ENCODE results near the gene SCG5. TPM values are rescaled to one million over a fixed set of nuclear protein-coding genes. Genes with fewer than 3 reads are reported as not detected.
A peak's percentile ranks its signal among the peaks of the same experiment; 100 is the strongest.
"Not testable (repeated sequence)": the region's sequence is repeated elsewhere in the genome, so short reads cannot be mapped to it uniquely, and the experiment has no call there.

SCG5 gene
- 14.5 to 29.2 TPM (median 15.8 TPM) in 3 replicates for polyA plus RNA-seq
- polyA plus RNA-seq (2011; ENCODE audit: low read depth) = 9.2 TPM
- polyA plus RNA-seq (2011; cell fraction: cytosol; rRNA removed) = 14.1 and 21.0 TPM in 2 replicates
- 8.6 and 9.8 TPM in 2 replicates for polyA plus RNA-seq (2011; cell fraction: nucleus; rRNA removed)
- polyA plus RNA-seq (2012; ENCODE audit: low replicate concordance) = 16.2 and 34.7 TPM in 2 replicates
- 3.4 to 4.5 TPM (median 4.2 TPM) in 3 replicates for polyA minus RNA-seq
- polyA minus RNA-seq (2011; cell fraction: cytosol; rRNA and poly(A)+ RNA removed) = 6.5 TPM
- 1.4 and 4.9 TPM in 2 replicates for polyA minus RNA-seq (2011; cell fraction: nucleus; rRNA and poly(A)+ RNA removed)

- no peaks in the 10 kb centered on the region for H3K9me1 ChIP-seq (ENCODE audit: control insufficient read depth, extremely low read depth, insufficient read depth, low read length)
- H3K4me3 ChIP-seq (ENCODE audit: control insufficient read depth in 2 of 3, extremely low read depth in 1 of 3, insufficient read depth in 2 of 3, low read depth in 1 of 3, low read length in 3 of 3) = no peak within 1 kb of the TSS
- H3K9me3 ChIP-seq (ENCODE audit: control insufficient read depth, low read depth, low read length) = no peaks in the 10 kb centered on the region
- no peaks in the 10 kb centered on the region for H3K79me2 ChIP-seq (ENCODE audit: control insufficient read depth, insufficient read depth, low read length)
- DNase-seq (ENCODE audit: low read depth, low spot score) (no peak), FAIRE-seq (no peak)
- H4K20me1 ChIP-seq (ENCODE audit: control insufficient read depth, extremely low read depth, insufficient read depth, low read length) = no peaks in the 10 kb centered on the region
- peak within 1 kb of the TSS; percentile 39 for H2AFZ ChIP-seq (ENCODE audit: control insufficient read depth, low read length)
- H3K9ac ChIP-seq (ENCODE audit: control insufficient read depth, extremely low read depth, insufficient read depth, low read length) = no peak within 1 kb of the TSS
- dilution Hi-C loops (cut with MboI; ENCODE audit: extremely low pct_ligation_motif_present, low sequenced_read_pairs) = no loop called here
- peaks cover 21% of the 10 kb centered on the region for H3K4me1 ChIP-seq (ENCODE audit: control insufficient read depth, extremely low read depth, insufficient read depth, low read length)
- TF ChIP-seq EZH2 (IDR thresholded peaks at IDR 0.05; ENCODE audit: low read length) = no peak
- TF ChIP-seq CTCF (optimal IDR thresholded peaks at IDR 0.05 in 1 of 3, IDR thresholded peaks at IDR 0.05 in 1 of 3, conservative IDR thresholded peaks at IDR 0.05 in 1 of 3; ENCODE audit: extremely low read depth in 1 of 3, insufficient read depth in 2 of 3, low read length in 3 of 3) = no peak
- no peak within 1 kb of the TSS for H3K27ac ChIP-seq (ENCODE audit: control insufficient read depth, insufficient read depth, low read length)
- H3K36me3 ChIP-seq (ENCODE audit: control insufficient read depth in 2 of 2, extremely low read depth in 1 of 2, insufficient read depth in 2 of 2, low read length in 2 of 2) = peaks cover 0 to 7% of the 10 kb centered on the region in 2 experiments
- no peaks in the 10 kb centered on the region for H3K27me3 ChIP-seq (ENCODE audit: control insufficient read depth, extremely low read depth, insufficient read depth, low read length)
- peak within 1 kb of the TSS; percentile 8 for H3K4me2 ChIP-seq (ENCODE audit: control insufficient read depth, extremely low read depth, insufficient read depth, low read depth, low read length)
These were observed at the start of gene SCG5 for GRCh38 chr15:32641517-32642059. SCG5 (plus strand) TSS chr15:32641710; CDS start chr15:32643593, 1,883 bp downstream.

- dilution Hi-C loops (cut with MboI; ENCODE audit: extremely low pct_ligation_motif_present, low sequenced_read_pairs); H3K9ac ChIP-seq (ENCODE audit: control insufficient read depth, extremely low read depth, insufficient read depth, low read length); H3K79me2 ChIP-seq (ENCODE audit: control insufficient read depth, insufficient read depth, low read length); H3K27ac ChIP-seq (ENCODE audit: control insufficient read depth, insufficient read depth, low read length); H3K4me1 ChIP-seq (ENCODE audit: control insufficient read depth, extremely low read depth, insufficient read depth, low read length); H3K4me3 ChIP-seq (ENCODE audit: control insufficient read depth in 2 of 3, extremely low read depth in 1 of 3, insufficient read depth in 2 of 3, low read depth in 1 of 3, low read length in 3 of 3); H3K27me3 ChIP-seq (ENCODE audit: control insufficient read depth, extremely low read depth, insufficient read depth, low read length); FAIRE-seq; DNase-seq (ENCODE audit: low read depth, low spot score); H2AFZ ChIP-seq (ENCODE audit: control insufficient read depth, low read length); H3K4me2 ChIP-seq (ENCODE audit: control insufficient read depth, extremely low read depth, insufficient read depth, low read depth, low read length); H3K9me1 ChIP-seq (ENCODE audit: control insufficient read depth, extremely low read depth, insufficient read depth, low read length); H3K36me3 ChIP-seq (ENCODE audit: control insufficient read depth in 2 of 2, extremely low read depth in 1 of 2, insufficient read depth in 2 of 2, low read length in 2 of 2); H4K20me1 ChIP-seq (ENCODE audit: control insufficient read depth, extremely low read depth, insufficient read depth, low read length); H3K9me3 ChIP-seq (ENCODE audit: control insufficient read depth, low read depth, low read length): not testable (repeated sequence)
These were observed 48.4 kb upstream of the SCG5 start, which contains the start of gene GOLGA8N for GRCh38 chr15:32593151-32593550. GOLGA8N (plus strand) TSS chr15:32593456.

GRCh38 chr15:32609518-32609917, 32.0 kb upstream of the SCG5 start:
- not testable (repeated sequence) for H3K27ac ChIP-seq (ENCODE audit: control insufficient read depth, insufficient read depth, low read length)

GRCh38 chr15:32610719-32611118, 30.8 kb upstream of the SCG5 start:
- H3K9me3 ChIP-seq (ENCODE audit: control insufficient read depth, low read depth, low read length); H3K4me1 ChIP-seq (ENCODE audit: control insufficient read depth, extremely low read depth, insufficient read depth, low read length); H4K20me1 ChIP-seq (ENCODE audit: control insufficient read depth, extremely low read depth, insufficient read depth, low read length); H3K9ac ChIP-seq (ENCODE audit: control insufficient read depth, extremely low read depth, insufficient read depth, low read length); dilution Hi-C loops (cut with MboI; ENCODE audit: extremely low pct_ligation_motif_present, low sequenced_read_pairs); H3K27ac ChIP-seq (ENCODE audit: control insufficient read depth, insufficient read depth, low read length); H3K79me2 ChIP-seq (ENCODE audit: control insufficient read depth, insufficient read depth, low read length); H3K36me3 ChIP-seq (ENCODE audit: control insufficient read depth in 2 of 2, extremely low read depth in 1 of 2, insufficient read depth in 2 of 2, low read length in 2 of 2); H3K4me2 ChIP-seq (ENCODE audit: control insufficient read depth, extremely low read depth, insufficient read depth, low read depth, low read length); H3K27me3 ChIP-seq (ENCODE audit: control insufficient read depth, extremely low read depth, insufficient read depth, low read length); DNase-seq (ENCODE audit: low read depth, low spot score); H2AFZ ChIP-seq (ENCODE audit: control insufficient read depth, low read length); H3K9me1 ChIP-seq (ENCODE audit: control insufficient read depth, extremely low read depth, insufficient read depth, low read length); H3K4me3 ChIP-seq (ENCODE audit: control insufficient read depth in 2 of 3, extremely low read depth in 1 of 3, insufficient read depth in 2 of 3, low read depth in 1 of 3, low read length in 3 of 3): not testable (repeated sequence)
- peak; percentile 76 for FAIRE-seq

More at GRCh38 chr15:32609518-32609917, 32.0 kb upstream of the SCG5 start:
- H4K20me1 ChIP-seq (ENCODE audit: control insufficient read depth, extremely low read depth, insufficient read depth, low read length); H2AFZ ChIP-seq (ENCODE audit: control insufficient read depth, low read length); H3K4me1 ChIP-seq (ENCODE audit: control insufficient read depth, extremely low read depth, insufficient read depth, low read length); FAIRE-seq; H3K4me3 ChIP-seq (ENCODE audit: control insufficient read depth in 2 of 3, extremely low read depth in 1 of 3, insufficient read depth in 2 of 3, low read depth in 1 of 3, low read length in 3 of 3); H3K79me2 ChIP-seq (ENCODE audit: control insufficient read depth, insufficient read depth, low read length); DNase-seq (ENCODE audit: low read depth, low spot score); H3K4me2 ChIP-seq (ENCODE audit: control insufficient read depth, extremely low read depth, insufficient read depth, low read depth, low read length); dilution Hi-C loops (cut with MboI; ENCODE audit: extremely low pct_ligation_motif_present, low sequenced_read_pairs); H3K27me3 ChIP-seq (ENCODE audit: control insufficient read depth, extremely low read depth, insufficient read depth, low read length); H3K9me1 ChIP-seq (ENCODE audit: control insufficient read depth, extremely low read depth, insufficient read depth, low read length); H3K9ac ChIP-seq (ENCODE audit: control insufficient read depth, extremely low read depth, insufficient read depth, low read length); H3K9me3 ChIP-seq (ENCODE audit: control insufficient read depth, low read depth, low read length); H3K36me3 ChIP-seq (ENCODE audit: control insufficient read depth in 2 of 2, extremely low read depth in 1 of 2, insufficient read depth in 2 of 2, low read length in 2 of 2): not testable (repeated sequence)
